GM18951 (cell line): ENCODE results near the gene CBLN4.

Source experiments
- POLR2A ChIP-seq: IDR thresholded peaks from 4 replicates; pipeline ENCODE4 v1.6.1; 2011; ENCODE audit warnings: mild to moderate bottlenecking; ENCODE audit not compliant: insufficient read length, insufficient read depth; ENCODE audit errors: extremely low read depth
- in situ Hi-C: fragments of 300-500 bp; cut with MboI; formaldehyde crosslinking; loops from one replicate; pipeline ENCODE4 v1.12.0; 2022; ENCODE audit warnings: low sequenced_read_pairs, mixed read lengths, inconsistent platforms; ENCODE audit not compliant: unreplicated experiment

The CBLN4 gene

GRCh38 chr20:55978550-55978949 lies 26.8 kb downstream of the CBLN4 start:
- TF ChIP-seq POLR2A: no peak
- in situ Hi-C loops: no loop called here

GRCh38 chr20:55977690-55978459 lies 27.4 kb downstream of the CBLN4 start:
- in situ Hi-C loops: no loop called here
- TF ChIP-seq POLR2A: no peak

DNA sequence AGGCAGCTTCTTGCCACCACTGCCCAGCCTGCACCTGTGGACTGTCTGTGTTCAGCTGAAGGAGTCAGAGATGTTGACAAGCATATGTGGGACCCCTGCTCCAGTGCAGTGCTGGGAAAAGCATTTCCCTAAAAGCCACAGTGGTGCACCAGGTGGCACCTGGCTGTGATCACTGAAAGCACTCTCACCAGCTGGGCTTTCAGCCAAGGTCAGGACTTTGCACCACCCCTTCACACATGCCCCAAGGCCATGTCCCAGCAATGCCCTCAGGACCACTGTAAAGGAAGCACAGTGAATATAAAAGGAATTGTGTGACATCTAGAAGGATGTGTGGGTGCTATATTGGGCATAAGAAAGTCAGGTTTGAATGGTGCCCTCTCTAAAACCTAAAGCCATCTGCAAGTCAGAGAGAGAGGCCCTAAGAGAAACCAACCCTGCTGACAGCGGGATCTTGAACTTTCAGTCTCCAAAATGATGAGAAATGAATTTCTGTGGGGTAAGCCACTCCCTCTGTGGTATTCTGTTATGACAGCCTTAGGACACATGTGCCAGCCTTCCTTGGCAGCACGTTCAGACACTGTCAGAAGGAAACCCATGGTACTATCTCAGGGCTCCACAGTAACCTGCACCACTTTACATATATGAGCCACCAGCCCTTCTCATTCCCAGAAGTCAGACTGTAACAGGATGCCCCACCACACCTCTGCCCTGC lies 30.7 kb downstream of the CBLN4 start:
- in situ Hi-C loops: no loop called here

DNA sequence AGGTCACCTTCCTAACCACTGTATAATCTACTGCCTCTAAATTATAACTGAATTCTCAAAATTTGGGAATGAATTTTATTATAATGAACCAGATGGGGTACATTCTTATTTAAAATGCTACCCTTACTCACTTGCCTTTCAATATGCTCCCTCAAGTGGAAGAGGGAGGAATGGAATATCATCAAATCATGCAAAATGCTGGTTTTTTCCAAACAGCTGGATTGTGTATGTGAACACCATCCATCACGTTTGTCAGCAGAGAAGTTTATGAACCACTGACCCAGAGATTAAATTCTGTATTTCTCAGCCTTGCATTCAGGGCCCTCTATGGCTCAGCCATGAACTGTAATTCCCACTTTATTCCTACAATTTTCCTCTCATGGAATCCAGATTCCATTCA lies 40.5 kb downstream of the CBLN4 start:
- in situ Hi-C loops: no loop called here
- TF ChIP-seq POLR2A: no peak

More for the DNA sequence above, 30.7 kb downstream of the CBLN4 start:
- TF ChIP-seq POLR2A: no peak

- in situ Hi-C loops: no loop called here
- no peak for TF ChIP-seq POLR2A
These were observed 43.7 kb downstream of the CBLN4 start for GRCh38 chr20:55961376-55962330.

DNA sequence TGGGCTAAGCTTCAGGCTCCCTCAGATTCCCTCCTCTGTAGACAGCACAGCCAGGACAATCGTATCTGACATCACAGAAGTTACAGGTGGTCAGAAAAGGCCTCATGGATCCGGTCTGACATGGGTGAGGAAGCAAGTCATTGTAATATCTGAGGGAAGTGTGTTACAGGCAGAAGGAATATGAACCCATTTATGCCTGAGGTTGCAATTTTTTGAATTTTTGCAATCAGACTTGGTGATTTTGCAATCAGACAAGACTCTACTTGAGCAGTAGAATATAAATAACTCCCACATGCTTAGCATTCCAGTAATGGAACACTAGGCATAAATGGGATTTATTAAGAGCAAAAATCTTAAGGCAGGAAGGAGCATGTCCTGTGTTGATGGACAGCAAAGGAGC lies 52.1 kb downstream of the CBLN4 start:
- no peak for TF ChIP-seq POLR2A
- in situ Hi-C loops: no loop called here

GRCh38 chr20:55947701-55948100 lies 57.6 kb downstream of the CBLN4 start:
- in situ Hi-C loops: no loop called here
- TF ChIP-seq POLR2A: no peak
